GM18858 (cell line): ENCODE results near the gene NCBP3.

ENCODE experiments used
- ATAC-seq: cut with Tn5 transposase; IDR thresholded peaks from one replicate; pipeline ENCODE4 v1.9.1; 2021; ENCODE audit not compliant: unreplicated experiment

The NCBP3 gene

GRCh38 chr17:3813171-3813570, 32.9 kb downstream of the NCBP3 start:
- no peak for ATAC-seq

- no peak for ATAC-seq
Observed at GRCh38 chr17:3812771-3813170, 33.3 kb downstream of the NCBP3 start.

GRCh38 chr17:3812284-3812683, 33.8 kb downstream of the NCBP3 start:
- no peak for ATAC-seq

GRCh38 chr17:3810019-3810418, 36.0 kb downstream of the NCBP3 start:
- ATAC-seq, result no peak

- no peak for ATAC-seq
Observed at GRCh38 chr17:3809135-3809534, 36.9 kb downstream of the NCBP3 start.

- ATAC-seq, result no peak
Observed at GRCh38 chr17:3808701-3809100, 37.3 kb downstream of the NCBP3 start.

- no peak for ATAC-seq
Observed at GRCh38 chr17:3805581-3805980, 40.5 kb downstream of the NCBP3 start.

- no peak for ATAC-seq
Observed at GRCh38 chr17:3804503-3804931, 41.5 kb downstream of the NCBP3 start.

GRCh38 chr17:3803308-3803640, 42.8 kb downstream of the NCBP3 start:
- ATAC-seq, result no peak

- no peak for ATAC-seq
Observed at GRCh38 chr17:3802461-3803307, 43.4 kb downstream of the NCBP3 start.

- ATAC-seq, result no peak
Observed at GRCh38 chr17:3801792-3802191, 44.3 kb downstream of the NCBP3 start.

GRCh38 chr17:3801347-3801746, 44.7 kb downstream of the NCBP3 start:
- ATAC-seq, result no peak

GRCh38 chr17:3800362-3801271, 45.4 kb downstream of the NCBP3 start, which contains the start of gene ITGAE:
Gene ITGAE (minus strand): TSS chr17:3801188. CDS start chr17:3801144, 44 bp downstream.
- ATAC-seq, result no peak

- no peak for ATAC-seq
Observed at GRCh38 chr17:3799181-3799945, 46.7 kb downstream of the NCBP3 start.

- ATAC-seq, result no peak
Observed at GRCh38 chr17:3798273-3799180, 47.5 kb downstream of the NCBP3 start.

GRCh38 chr17:3796822-3797170, 49.2 kb downstream of the NCBP3 start:
- no peak for ATAC-seq

GRCh38 chr17:3796110-3796821, 49.8 kb downstream of the NCBP3 start:
- peak; percentile 74 for ATAC-seq

GRCh38 chr17:3795390-3796102, 50.5 kb downstream of the NCBP3 start:
- ATAC-seq, result no peak
